ENCODE results near the gene TMEM253. TPM values are rescaled to one million over a fixed set of nuclear protein-coding genes. Genes with fewer than 3 reads are reported as not detected.
A peak's percentile ranks its signal among the peaks of the same experiment; 100 is the strongest.

TMEM253 gene
- 1 to 10 TPM in 1 of 4 donors, under 1 TPM in 1, not detected in 2; 0.39 to 1.0 TPM for total RNA-seq

DNA sequence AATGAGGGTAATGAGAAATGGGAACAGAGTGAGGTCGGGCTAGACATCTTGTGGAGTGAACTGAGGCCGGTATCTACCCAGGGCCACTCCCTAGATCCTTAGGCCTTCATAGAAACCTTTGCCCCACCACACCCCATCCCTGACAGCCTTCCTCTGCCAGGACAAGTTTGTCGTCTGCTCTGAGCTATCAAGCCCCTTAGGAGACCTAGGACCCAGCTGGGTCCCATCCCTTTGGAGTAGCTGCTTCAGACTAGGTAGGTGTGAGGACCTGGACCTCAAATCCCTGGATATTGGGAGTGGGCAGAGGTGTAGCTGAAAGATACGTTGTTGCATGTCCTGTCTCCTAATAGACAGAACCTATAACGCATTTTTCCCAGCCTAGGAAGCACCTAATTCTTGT lies at the start of gene TMEM253:
TMEM253 (plus strand) TSS at position 136 of the 400 bp plus-strand sequence. CDS start 278 bp downstream, outside the sequence.
- TF ChIP-seq, protein P1, sequence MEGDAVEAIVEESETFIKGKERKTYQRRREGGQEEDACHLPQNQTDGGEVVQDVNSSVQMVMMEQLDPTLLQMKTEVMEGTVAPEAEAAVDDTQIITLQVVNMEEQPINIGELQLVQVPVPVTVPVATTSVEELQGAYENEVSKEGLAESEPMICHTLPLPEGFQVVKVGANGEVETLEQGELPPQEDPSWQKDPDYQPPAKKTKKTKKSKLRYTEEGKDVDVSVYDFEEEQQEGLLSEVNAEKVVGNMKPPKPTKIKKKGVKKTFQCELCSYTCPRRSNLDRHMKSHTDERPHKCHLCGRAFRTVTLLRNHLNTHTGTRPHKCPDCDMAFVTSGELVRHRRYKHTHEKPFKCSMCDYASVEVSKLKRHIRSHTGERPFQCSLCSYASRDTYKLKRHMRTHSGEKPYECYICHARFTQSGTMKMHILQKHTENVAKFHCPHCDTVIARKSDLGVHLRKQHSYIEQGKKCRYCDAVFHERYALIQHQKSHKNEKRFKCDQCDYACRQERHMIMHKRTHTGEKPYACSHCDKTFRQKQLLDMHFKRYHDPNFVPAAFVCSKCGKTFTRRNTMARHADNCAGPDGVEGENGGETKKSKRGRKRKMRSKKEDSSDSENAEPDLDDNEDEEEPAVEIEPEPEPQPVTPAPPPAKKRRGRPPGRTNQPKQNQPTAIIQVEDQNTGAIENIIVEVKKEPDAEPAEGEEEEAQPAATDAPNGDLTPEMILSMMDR (IDR thresholded peaks at IDR 0.05) = no peak
- no peak for TF ChIP-seq POLR2A (IDR thresholded peaks at IDR 0.05)
- 58 to 64% methylated on average over 5 of the region's 5 CpGs for WGBS, 2 donors
- DNase-seq (ENCODE audit: low spot score in 2 of 2) = no peak
- H3K4me3 ChIP-seq (ENCODE audit: low read depth, poor library complexity, severe bottlenecking) = no peak within 1 kb of the TSS
- intact Hi-C loops (cut with DNase I; ENCODE audit: low total_unique reads) = no loop called here

DNA sequence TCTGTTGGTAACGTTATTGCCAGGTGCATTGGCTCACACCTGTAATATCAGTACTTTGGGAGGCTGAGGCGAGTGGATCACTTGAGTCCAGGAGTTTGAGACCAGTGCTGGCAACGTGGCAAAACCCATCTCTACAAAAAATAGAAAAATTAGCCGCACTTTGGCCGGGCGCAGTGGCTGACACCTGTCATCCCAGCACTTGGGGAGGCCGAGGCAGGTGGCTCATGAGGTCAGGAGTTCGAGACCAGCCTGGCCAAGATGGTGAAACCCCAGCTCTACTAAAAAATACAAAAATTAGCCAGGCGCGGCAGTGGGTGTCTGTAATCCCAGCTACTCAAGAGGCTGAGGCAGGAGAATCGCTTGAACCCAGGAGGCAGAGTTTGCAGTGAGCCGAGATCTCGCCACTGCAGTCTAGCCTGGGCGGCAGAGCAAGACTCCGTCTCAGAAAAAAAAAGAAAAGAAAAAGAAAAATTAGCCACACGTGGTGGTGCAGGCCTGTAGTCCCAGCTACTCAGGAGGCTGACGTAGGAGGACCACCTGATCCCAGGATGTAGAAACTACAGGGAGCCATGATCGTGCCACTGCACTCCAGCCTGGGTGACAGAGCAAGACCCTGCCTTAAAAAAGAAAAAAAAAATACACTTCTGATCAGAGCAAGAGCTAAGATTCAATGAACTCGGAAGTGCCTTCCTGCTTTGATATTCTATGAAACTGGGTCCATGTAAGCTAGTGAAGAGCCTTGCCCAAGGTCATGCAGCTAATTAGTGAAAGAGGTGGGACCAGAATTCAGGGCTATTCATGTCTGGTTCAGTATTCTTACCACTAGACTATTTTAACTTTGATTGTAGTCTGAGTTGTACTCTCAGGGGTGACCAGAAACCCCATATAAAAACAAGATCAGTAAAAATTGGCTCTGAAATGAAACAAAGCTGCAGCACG lies 47.4 kb upstream of the TMEM253 start:
- peak in 1 of 2 donors; percentile 64 for DNase-seq (ENCODE audit: low spot score in 2 of 2)
- no peak overlapping the region for H3K4me3 ChIP-seq (ENCODE audit: low read depth, poor library complexity, severe bottlenecking)
- WGBS, 2 donors = 88 to 89% methylated on average over 20 of the region's 20 CpGs
- intact Hi-C loops (cut with DNase I; ENCODE audit: low total_unique reads) = no loop called here
- no peak for TF ChIP-seq POLR2A (IDR thresholded peaks at IDR 0.05)
- TF ChIP-seq, protein P1 (IDR thresholded peaks at IDR 0.05) = no peak

DNA sequence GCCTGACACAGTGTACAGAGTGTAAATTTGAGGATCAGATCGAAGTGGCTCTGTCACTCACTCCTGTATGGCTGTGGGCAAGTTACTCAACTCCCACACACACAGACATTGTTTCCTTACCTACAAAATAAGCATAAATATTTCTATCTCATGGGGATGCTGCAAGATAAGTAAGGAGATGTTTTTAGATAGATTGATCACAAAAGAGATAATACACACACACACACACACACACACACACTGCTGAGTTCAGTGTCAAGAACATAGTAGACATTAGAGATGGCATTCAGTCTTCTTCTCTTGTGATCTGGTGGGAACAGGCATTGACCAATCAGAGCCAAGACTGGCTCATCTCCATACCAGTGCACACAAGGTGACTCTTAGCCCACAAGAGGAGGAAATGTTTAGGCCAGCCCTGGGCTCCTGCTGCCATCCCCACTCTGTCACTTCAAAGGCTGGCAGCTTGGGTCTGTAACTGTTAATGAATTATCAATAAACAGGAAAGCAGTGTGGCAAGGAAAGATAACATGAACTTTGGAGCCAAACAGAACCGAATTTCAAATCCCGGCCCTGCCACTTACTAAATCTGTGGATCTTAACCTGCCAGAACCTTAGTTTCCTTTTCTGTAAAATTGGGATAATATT lies 46.6 kb upstream of the TMEM253 start:
- DNase-seq (ENCODE audit: low spot score in 2 of 2) = peak in 1 of 2 donors; percentile 12
- no peak overlapping the region for H3K4me3 ChIP-seq (ENCODE audit: low read depth, poor library complexity, severe bottlenecking)
- intact Hi-C loops (cut with DNase I; ENCODE audit: low total_unique reads) = no loop called here
- no peak for TF ChIP-seq POLR2A (IDR thresholded peaks at IDR 0.05)
- TF ChIP-seq, protein P1 (IDR thresholded peaks at IDR 0.05) = no peak
- 76 to 80% methylated on average over 3 of the region's 3 CpGs for WGBS, 2 donors

DNA sequence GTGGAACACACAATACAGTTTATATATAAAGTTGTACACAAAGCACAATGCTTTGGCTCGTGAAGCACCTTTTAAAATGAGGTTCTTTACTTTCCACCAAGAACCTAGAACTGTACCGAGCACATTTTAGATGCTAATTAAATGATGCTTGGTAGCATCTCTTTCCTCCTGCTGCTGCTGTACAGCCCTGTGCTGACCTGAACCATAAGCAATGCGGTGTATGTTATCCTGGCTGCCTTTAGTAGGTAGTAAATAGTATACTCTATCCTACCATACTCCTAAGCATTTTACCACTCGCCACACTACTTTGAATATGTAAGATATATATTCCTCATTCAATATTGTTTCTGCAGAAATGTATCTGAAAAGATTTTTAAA lies 46.1 kb upstream of the TMEM253 start:
- no peak overlapping the region for H3K4me3 ChIP-seq (ENCODE audit: low read depth, poor library complexity, severe bottlenecking)
- TF ChIP-seq, protein P1 (IDR thresholded peaks at IDR 0.05) = no peak
- TF ChIP-seq POLR2A (IDR thresholded peaks at IDR 0.05) = no peak
- peak in 1 of 2 donors; percentile 10 for DNase-seq (ENCODE audit: low spot score in 2 of 2)
- WGBS, 2 donors = 90 to 92% methylated on average over 4 of the region's 4 CpGs
- intact Hi-C loops (cut with DNase I; ENCODE audit: low total_unique reads) = no loop called here

DNA sequence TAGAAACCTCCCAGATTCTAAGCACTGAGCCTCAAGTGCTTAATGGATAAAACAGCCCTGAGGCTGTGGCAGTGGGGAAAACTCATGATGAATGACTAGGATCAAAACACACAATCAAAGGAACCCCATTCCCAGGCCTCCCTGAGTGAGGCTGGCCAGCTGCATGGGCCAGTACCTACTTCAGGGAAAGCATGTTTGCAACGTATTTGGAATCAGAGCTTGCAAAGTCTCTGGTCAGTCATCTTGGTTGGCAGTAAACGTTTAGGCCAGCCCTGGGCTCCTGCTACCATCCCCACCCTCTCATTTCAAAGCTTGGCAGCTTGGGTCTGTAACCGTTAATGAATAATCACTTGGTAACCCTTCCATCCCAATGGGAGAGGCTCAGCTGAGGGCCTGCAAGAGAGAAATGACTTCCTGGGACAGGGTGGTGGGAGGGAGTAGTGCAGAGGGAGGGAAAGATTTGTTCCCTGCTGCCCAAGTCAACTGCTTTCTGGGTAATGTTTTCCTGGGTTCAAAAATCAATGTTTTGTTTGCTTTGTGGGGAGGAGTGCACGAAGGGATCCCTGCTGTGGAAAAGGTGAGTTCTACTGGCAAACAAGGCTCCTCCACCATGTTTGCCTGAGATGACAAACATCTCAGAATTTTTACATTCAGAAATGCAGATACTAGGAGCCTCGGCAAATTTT lies 45.3 kb upstream of the TMEM253 start:
- no peak overlapping the region for H3K4me3 ChIP-seq (ENCODE audit: low read depth, poor library complexity, severe bottlenecking)
- TF ChIP-seq, protein P1 (IDR thresholded peaks at IDR 0.05) = no peak
- TF ChIP-seq POLR2A (IDR thresholded peaks at IDR 0.05) = no peak
- WGBS, 2 donors = 63 to 74% methylated on average over 5 of the region's 5 CpGs
- peak in 1 of 2 donors; percentile 42 for DNase-seq (ENCODE audit: low spot score in 2 of 2)
- intact Hi-C loops (cut with DNase I; ENCODE audit: low total_unique reads) = no loop called here

Data from lower leg skin (tissue), 4 donors.